A673 (cell line): ENCODE data around the gene RASGRP1. TPM values are rescaled to one million over a fixed set of nuclear protein-coding genes. Genes with fewer than 3 reads are reported as not detected.
A peak's percentile ranks its signal among the peaks of the same experiment; 100 is the strongest.

Experiments
- BruUV-seq: library from RNA; stranded (reverse); fragments of 400-500 nt; replicated peaks from 2 replicates; lab custom pipeline; 2021; lab: Mats Ljungman, UMichigan
- CTCF ChIA-PET: fragments of 300-600 bp; sonication (Branson Sonifier 250); formaldehyde crosslinking; loops from one replicate; lab custom pipeline; 2022; ENCODE audit warnings: antibody characterized with exemption; lab: Charles Lee
- POLR2A ChIA-PET: fragments of 300-600 bp; sonication (Branson Sonifier 250); formaldehyde crosslinking; loops from one replicate; lab custom pipeline; 2022; ENCODE audit warnings: antibody characterized with exemption; ENCODE audit not compliant: low non-redundant PET; lab: Charles Lee
- DNase-seq: peaks from one replicate; pipeline ENCODE4 v3.0.0-alpha.2; 2015; ENCODE audit warnings: low spot score
- H3K27ac ChIP-seq: fragments of 200-600 bp; sonication (generic); 2 replicates; pipeline ENCODE4 v1.5.1; 2016; ENCODE audit warnings: mixed run types, low read depth, mild to moderate bottlenecking, mixed read lengths, antibody characterized with exemption, low read length; ENCODE audit not compliant: poor library complexity, severe bottlenecking
- H3K27me3 ChIP-seq: fragments of 200-600 bp; sonication (generic); replicated peaks from 2 replicates; pipeline ENCODE4 v1.6.1; 2017; ENCODE audit warnings: mixed run types, low read depth, mild to moderate bottlenecking, mixed read lengths, antibody characterized with exemption, low read length; ENCODE audit not compliant: insufficient read depth, poor library complexity
- H3K36me3 ChIP-seq: fragments of 200-600 bp; sonication (generic); 2 replicates; pipeline ENCODE4 v1.6.1; 2016; ENCODE audit warnings: mixed run types, mild to moderate bottlenecking, mixed read lengths, antibody characterized with exemption, low read length; ENCODE audit not compliant: insufficient read depth, poor library complexity, severe bottlenecking
- H3K4me1 ChIP-seq: fragments of 200-600 bp; sonication (generic); 2 replicates; pipeline ENCODE4 v1.6.1; 2017; ENCODE audit warnings: mixed run types, mild to moderate bottlenecking, mixed read lengths, antibody characterized with exemption, low read length; ENCODE audit not compliant: insufficient read depth, poor library complexity, severe bottlenecking
- H3K4me3 ChIP-seq: fragments of 200-600 bp; sonication (generic); 2 replicates; pipeline ENCODE4 v1.5.1; 2016; ENCODE audit warnings: low read depth, mixed run types, mild to moderate bottlenecking, mixed read lengths, low read length; ENCODE audit not compliant: poor library complexity, severe bottlenecking
- H3K9me3 ChIP-seq: fragments of 200-600 bp; sonication (generic); 2 replicates; pipeline ENCODE4 v1.6.1; 2016; ENCODE audit warnings: mixed run types, low read depth, mild to moderate bottlenecking, mixed read lengths, antibody characterized with exemption, low read length; ENCODE audit not compliant: poor library complexity, severe bottlenecking
- CTCF ChIP-seq: fragments of 300-800, 200-600 bp; sonication (generic); conservative IDR thresholded peaks from 2 replicates; pipeline ENCODE4 v1.5.1; 2017; ENCODE audit warnings: low read depth, mild to moderate bottlenecking, antibody characterized with exemption, low read length, moderate library complexity, mixed read lengths
- EZH2 ChIP-seq: fragments of 200-600 bp; sonication (generic); IDR thresholded peaks from 2 replicates; pipeline ENCODE4 v1.6.1; 2017; ENCODE audit warnings: borderline replicate concordance, low read depth, mild to moderate bottlenecking, mixed read lengths, antibody characterized with exemption, low read length; ENCODE audit not compliant: poor library complexity, severe bottlenecking
- intact Hi-C: fragments of 100-400 bp; cut with micrococcal nuclease; formaldehyde crosslinking; loops from one replicate; pipeline ENCODE4 v1.10.0; 2022; ENCODE audit not compliant: unreplicated experiment
- total RNA-seq: library from RNA; stranded (reverse); gene quantifications from 2 replicates; pipeline ENCODE4 v1.2.3, GENCODE V29; 2021

The RASGRP1 gene
- total RNA-seq, 1 experiment from 2014 or later = not detected

- DNase-seq = no peak
- intact Hi-C loops = no loop called here
- POLR2A ChIA-PET = no interaction called here
- Histone ChIP-seq H3K27me3 (peaks cover 18% of the 10 kb centered on the region), H3K27ac (no peak overlapping the region), H3K9me3 (no peaks in the 10 kb centered on the region), H3K4me1 (no peaks in the 10 kb centered on the region), H3K36me3 (no peaks in the 10 kb centered on the region), H3K4me3 (no peak overlapping the region)
- CTCF ChIA-PET = no interaction called here
- no TSS peak for BruUV-seq
- TF ChIP-seq CTCF (no peak), EZH2 (no peak)
These were observed 50.0 kb downstream of the RASGRP1 start for GRCh38 chr15:38514601-38515000.

GRCh38 chr15:38512901-38513300, 51.7 kb downstream of the RASGRP1 start:
- no peaks in the 10 kb centered on the region for H3K4me1 ChIP-seq

GRCh38 chr15:38509152-38509551, 55.5 kb downstream of the RASGRP1 start:
- no TSS peak for BruUV-seq
- CTCF ChIA-PET = no interaction called here

More at GRCh38 chr15:38512901-38513300, 51.7 kb downstream of the RASGRP1 start:
- POLR2A ChIA-PET = no interaction called here
- Histone ChIP-seq H3K4me3 (no peak overlapping the region), H3K9me3 (no peaks in the 10 kb centered on the region), H3K27me3 (peaks cover 5% of the 10 kb centered on the region), H3K27ac (no peak overlapping the region), H3K36me3 (no peaks in the 10 kb centered on the region)
- CTCF ChIA-PET = no interaction called here
- BruUV-seq = no TSS peak
- intact Hi-C loops = no loop called here
- DNase-seq = peak; percentile 18
- no peak for TF ChIP-seq CTCF
- TF ChIP-seq EZH2 = no peak

More at GRCh38 chr15:38509152-38509551, 55.5 kb downstream of the RASGRP1 start:
- no peak overlapping the region for H3K4me3 ChIP-seq
- H3K36me3 ChIP-seq = no peaks in the 10 kb centered on the region
- no peak overlapping the region for H3K27ac ChIP-seq
- no peaks in the 10 kb centered on the region for H3K9me3 ChIP-seq
- intact Hi-C loops = no loop called here
- no peaks in the 10 kb centered on the region for H3K27me3 ChIP-seq
- no peak for DNase-seq
- no peaks in the 10 kb centered on the region for H3K4me1 ChIP-seq
- POLR2A ChIA-PET = no interaction called here
- TF ChIP-seq CTCF (no peak), EZH2 (no peak)
